Upper lobe of left lung (tissue), 6 donors: ENCODE measurements around the gene BTN2A1. TPM values are rescaled to one million over a fixed set of nuclear protein-coding genes. Genes with fewer than 3 reads are reported as not detected.

Source experiments
- ATAC-seq, 2 donors: fragments of 200-7000 bp; cut with Tn5 transposase; one replicate each; pipeline ENCODE4 v1.9.1; 2022; ENCODE audit warnings: mild to moderate bottlenecking in 2 of 2, moderate library complexity in 2 of 2; ENCODE audit not compliant: low FRiP score in 2 of 2
- DNase-seq, 2 donors: peaks; one replicate each; pipeline ENCODE4 v3.0.0-alpha.2; 2019 to 2020
- H3K27ac ChIP-seq, 4 donors: fragments of 200-600 bp; sonication (generic); one replicate each; pipeline ENCODE4 v1.5.1; 2016 to 2019
- H3K27me3 ChIP-seq, 4 donors: fragments of 200-600 bp; sonication (generic); one replicate each; pipeline ENCODE4 v1.5.1; 2017 to 2019
- H3K36me3 ChIP-seq, 4 donors: fragments of 200-600 bp; sonication (generic); one replicate each; pipeline ENCODE4 v1.5.1; 2016 to 2019
- H3K4me1 ChIP-seq, 4 donors: fragments of 200-600 bp; sonication (generic); one replicate each; pipeline ENCODE4 v1.5.1; 2018 to 2019
- H3K4me3 ChIP-seq, 4 donors: fragments of 200-600 bp; sonication (generic); one replicate each; pipeline ENCODE4 v1.5.1; 2017 to 2019; ENCODE audit warnings: mild to moderate bottlenecking in 2 of 4, moderate library complexity in 1 of 4
- H3K9me3 ChIP-seq, 4 donors: fragments of 200-600 bp; sonication (generic); one replicate each; pipeline ENCODE4 v1.5.1; 2018 to 2019
- EP300 ChIP-seq, 4 donors: sonication (generic); formaldehyde crosslinking; IDR thresholded peaks; one replicate each; pipeline ENCODE4 v1.5.1; 2017; ENCODE audit warnings: antibody characterized with exemption in 4 of 4, control low read depth in 2 of 4
- POLR2A ChIP-seq, 4 donors: fragments of 450-650 bp; IDR thresholded peaks; one replicate each; pipeline ENCODE4 v1.5.1; 2016 to 2017; ENCODE audit warnings: antibody characterized with exemption in 4 of 4, mild to moderate bottlenecking in 2 of 4
- POLR2AphosphoS5 ChIP-seq, 2 donors: sonication (generic); formaldehyde crosslinking; IDR thresholded peaks; one replicate each; pipeline ENCODE4 v1.5.1; 2017; ENCODE audit warnings: antibody characterized with exemption in 2 of 2
- WGBS, 2 donors: methylation state at CpG; one replicate each; pipeline ENCODE4 v1.1.5; 2017 to 2018; 5-methylcytosine and 5-hydroxymethylcytosine counted together
- total RNA-seq, 6 donors: library from RNA; depleted of rRNA in 4 of 6; stranded (reverse); fragments of >200 nt in 4 of 6; gene quantifications; one replicate each; pipeline versions ENCODE4 v1.1.0 to v1.2.1, GENCODE V29; 2016 to 2021
- TF ChIP-seq, protein P1 (sequence below), 6 experiments: fragments of 450-650 bp in 4 of 6; fragments of 200-600 bp in 2 of 6; sonication (generic) in 2 of 6; IDR thresholded peaks; one replicate each; pipeline ENCODE4 v1.5.1; 2016 to 2019; ENCODE audit warnings: antibody characterized with exemption in 6 of 6
- donor health status: DM: no; HTN: no; CAD: no; lungs with moderate emphysema.
- donor health status: DM: no; HTN: yes; CAD: no; lungs with severe emphysema.

Gene BTN2A1
- total RNA-seq, 6 donors from 2014 or later: 17.2 to 34.6 (median 21.2) TPM

DNA sequence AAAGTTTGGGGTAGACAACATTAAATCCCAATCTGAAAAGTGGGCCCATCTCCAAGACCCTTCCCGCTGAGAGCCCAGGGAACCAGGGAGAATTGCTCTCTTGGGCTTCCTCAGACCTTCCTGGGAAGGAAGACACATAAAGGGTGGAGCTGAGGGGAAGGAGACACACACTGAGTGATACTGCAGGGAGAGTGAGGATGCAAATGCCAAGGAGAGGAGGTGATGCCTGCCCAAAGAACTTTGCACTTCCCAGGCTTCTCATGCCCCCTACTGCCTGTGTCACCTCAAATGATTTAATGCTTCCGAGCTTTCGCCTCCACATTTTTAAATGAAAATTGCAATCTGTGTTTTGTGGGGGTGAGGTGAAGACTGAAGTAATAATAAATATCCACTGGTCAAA lies 7.5 kb upstream of the BTN2A1 start:
- Histone ChIP-seq H3K4me1 (peaks cover 0 to 19% (median 12%) of the 10 kb centered on the region in 4 donors), H3K36me3 (peaks cover 4 to 24% (median 11%) of the 10 kb centered on the region in 4 donors), H3K9me3 (no peaks in the 10 kb centered on the region), H3K27me3 (no peaks in the 10 kb centered on the region), H3K27ac (no peak overlapping the region), H3K4me3 (no peak overlapping the region)
- ATAC-seq (no peak), DNase-seq (no peak)
- WGBS, 2 donors: 96% methylated on average over 3 of the region's 3 CpGs
- TF ChIP-seq POLR2A (IDR thresholded peaks at IDR 0.05) (no peak), EP300 (IDR thresholded peaks at IDR 0.05) (no peak), POLR2AphosphoS5 (IDR thresholded peaks at IDR 0.05) (no peak)
- TF ChIP-seq, protein P1, sequence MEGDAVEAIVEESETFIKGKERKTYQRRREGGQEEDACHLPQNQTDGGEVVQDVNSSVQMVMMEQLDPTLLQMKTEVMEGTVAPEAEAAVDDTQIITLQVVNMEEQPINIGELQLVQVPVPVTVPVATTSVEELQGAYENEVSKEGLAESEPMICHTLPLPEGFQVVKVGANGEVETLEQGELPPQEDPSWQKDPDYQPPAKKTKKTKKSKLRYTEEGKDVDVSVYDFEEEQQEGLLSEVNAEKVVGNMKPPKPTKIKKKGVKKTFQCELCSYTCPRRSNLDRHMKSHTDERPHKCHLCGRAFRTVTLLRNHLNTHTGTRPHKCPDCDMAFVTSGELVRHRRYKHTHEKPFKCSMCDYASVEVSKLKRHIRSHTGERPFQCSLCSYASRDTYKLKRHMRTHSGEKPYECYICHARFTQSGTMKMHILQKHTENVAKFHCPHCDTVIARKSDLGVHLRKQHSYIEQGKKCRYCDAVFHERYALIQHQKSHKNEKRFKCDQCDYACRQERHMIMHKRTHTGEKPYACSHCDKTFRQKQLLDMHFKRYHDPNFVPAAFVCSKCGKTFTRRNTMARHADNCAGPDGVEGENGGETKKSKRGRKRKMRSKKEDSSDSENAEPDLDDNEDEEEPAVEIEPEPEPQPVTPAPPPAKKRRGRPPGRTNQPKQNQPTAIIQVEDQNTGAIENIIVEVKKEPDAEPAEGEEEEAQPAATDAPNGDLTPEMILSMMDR (IDR thresholded peaks at IDR 0.05): no peak

DNA sequence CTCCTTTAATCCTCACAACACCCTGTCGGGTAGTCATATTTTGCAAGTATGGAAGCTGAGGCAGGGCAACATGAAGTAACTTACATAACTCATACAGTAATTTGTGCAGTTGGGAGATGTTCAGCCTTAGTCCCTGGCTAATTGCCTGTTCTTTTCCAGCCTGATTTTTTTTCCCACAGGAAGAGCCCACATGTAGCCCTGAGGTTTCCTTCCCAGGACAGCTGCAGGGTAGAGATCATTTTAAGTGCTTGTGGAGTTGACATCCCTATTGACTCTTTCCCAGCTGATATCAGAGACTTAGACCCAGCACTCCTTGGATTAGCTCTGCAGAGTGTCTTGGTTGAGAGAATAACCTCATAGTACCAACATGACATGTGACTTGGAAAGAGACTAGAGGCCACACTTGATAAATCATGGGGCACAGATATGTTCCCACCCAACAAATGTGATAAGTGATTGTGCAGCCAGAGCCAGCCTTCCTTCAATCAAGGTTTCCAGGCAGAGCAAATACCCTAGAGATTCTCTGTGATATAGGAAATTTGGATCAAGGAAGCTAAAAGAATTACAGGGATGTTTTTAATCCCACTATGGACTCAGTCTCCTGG lies 5.0 kb upstream of the BTN2A1 start:
- Histone ChIP-seq H3K9me3 (no peaks in the 10 kb centered on the region), H3K27me3 (no peaks in the 10 kb centered on the region), H3K4me1 (peaks cover 7 to 11% (median 8%) of the 10 kb centered on the region in 4 donors), H3K27ac (no peak overlapping the region), H3K4me3 (no peak overlapping the region), H3K36me3 (peaks cover 4 to 18% (median 9%) of the 10 kb centered on the region in 4 donors)
- TF ChIP-seq POLR2AphosphoS5 (IDR thresholded peaks at IDR 0.05) (no peak), POLR2A (IDR thresholded peaks at IDR 0.05) (no peak), EP300 (IDR thresholded peaks at IDR 0.05) (no peak)
- TF ChIP-seq, protein P1 (IDR thresholded peaks at IDR 0.05): no peak
- ATAC-seq (no peak), DNase-seq (no peak)
- 67 to 95% methylated on average over 1 of the region's 1 CpG for WGBS, 2 donors

DNA sequence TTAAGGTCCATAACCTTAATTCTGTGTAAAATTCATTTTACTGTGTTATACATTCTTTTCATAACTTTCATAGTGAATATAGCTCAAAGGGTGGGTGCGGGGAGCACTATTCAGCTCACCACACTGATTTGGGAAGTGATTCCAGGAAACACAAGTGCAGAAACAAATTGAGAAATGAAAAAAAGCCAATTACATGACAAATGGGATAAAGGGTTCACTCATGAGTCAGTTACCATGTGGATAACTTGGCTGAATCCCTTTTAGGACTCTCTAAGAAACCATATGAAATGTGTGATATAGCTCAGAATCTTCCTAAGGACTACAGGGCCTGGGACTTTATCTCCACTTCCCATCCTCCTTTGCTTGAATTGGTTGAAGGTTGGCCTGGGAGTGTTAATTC lies 3.1 kb upstream of the BTN2A1 start:
- ATAC-seq (no peak), DNase-seq (no peak)

DNA sequence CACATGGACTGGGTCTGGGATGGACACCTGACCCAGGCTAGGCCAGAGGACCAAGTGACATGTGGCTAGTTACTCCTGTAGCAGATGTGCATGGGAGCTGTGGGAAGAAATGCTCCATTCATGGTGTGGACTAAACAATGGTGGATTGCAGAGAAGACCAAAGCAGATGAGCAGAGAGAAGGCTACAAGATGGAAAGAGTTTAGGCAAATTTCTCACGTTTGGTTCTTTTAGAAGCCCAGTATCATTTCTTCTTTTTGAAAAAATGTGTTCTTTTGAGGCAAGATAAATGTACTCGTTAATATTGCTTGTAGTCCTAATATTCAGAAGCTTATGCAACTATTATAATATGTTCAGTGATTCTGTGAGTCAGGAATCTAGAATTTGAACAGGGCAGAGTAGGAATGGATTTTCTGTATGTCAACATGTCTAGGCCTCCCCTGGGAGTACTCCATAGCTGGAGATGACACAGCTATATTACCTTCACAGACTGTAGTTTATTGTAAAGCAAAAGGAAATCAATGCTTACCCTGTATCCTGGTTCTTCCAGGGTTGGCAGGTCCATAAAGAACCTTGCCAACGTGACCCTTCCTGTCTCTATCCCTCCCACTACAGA lies 2.3 kb upstream of the BTN2A1 start:
- ATAC-seq: no peak
- H3K9me3 ChIP-seq: no peaks in the 10 kb centered on the region
- TF ChIP-seq POLR2AphosphoS5 (IDR thresholded peaks at IDR 0.05): no peak
- TF ChIP-seq, protein P1 (IDR thresholded peaks at IDR 0.05): no peak
- no peak for TF ChIP-seq POLR2A (IDR thresholded peaks at IDR 0.05)
- TF ChIP-seq EP300 (IDR thresholded peaks at IDR 0.05): no peak

More for the DNA sequence above, 3.1 kb upstream of the BTN2A1 start:
- no peak overlapping the region for H3K27ac ChIP-seq
- no peaks in the 10 kb centered on the region for H3K27me3 ChIP-seq
- peaks cover 0 to 17% (median 11%) of the 10 kb centered on the region in 4 donors for H3K36me3 ChIP-seq
- H3K9me3 ChIP-seq: no peaks in the 10 kb centered on the region
- TF ChIP-seq EP300 (IDR thresholded peaks at IDR 0.05) (no peak), POLR2AphosphoS5 (IDR thresholded peaks at IDR 0.05) (no peak), POLR2A (IDR thresholded peaks at IDR 0.05) (no peak)
- TF ChIP-seq, protein P1 (IDR thresholded peaks at IDR 0.05): no peak
- no peak overlapping the region for H3K4me3 ChIP-seq
- WGBS, 2 donors: 91 to 100% methylated on average over 1 of the region's 1 CpG
- peaks cover 15 to 23% (median 18%) of the 10 kb centered on the region in 4 donors for H3K4me1 ChIP-seq

More for the DNA sequence above, 2.3 kb upstream of the BTN2A1 start:
- DNase-seq: no peak
- H3K36me3 ChIP-seq: peaks cover 2 to 17% (median 13%) of the 10 kb centered on the region in 4 donors
- WGBS, 2 donors: 87% methylated on average over 3 of the region's 3 CpGs
- peak overlapping the region in 1 of 4 donors; percentile 20 for H3K27ac ChIP-seq
- peaks cover 24 to 31% (median 27%) of the 10 kb centered on the region in 4 donors for H3K4me1 ChIP-seq
- H3K4me3 ChIP-seq: no peak overlapping the region
- no peaks in the 10 kb centered on the region for H3K27me3 ChIP-seq
